ENCODE results near the gene USP5.
"Not testable (repeated sequence)": the region's sequence is repeated elsewhere in the genome, so short reads cannot be mapped to it uniquely, and the experiment has no call there.

The USP5 gene

GRCh38 chr12:6867413-6868210 is 15.7 kb downstream of the USP5 start, which contains the start of gene TPI1:
TPI1 (plus strand) TSS chr12:6867531; CDS start chr12:6867567, 36 bp downstream.
- peak; percentile 98 for DNase-seq (ENCODE audit: low spot score)
- in situ Hi-C loops (cut with MboI; ENCODE audit: low sequenced_read_pairs, unreplicated experiment): no loop called here

GRCh38 chr12:6868211-6869048 is 16.5 kb downstream of the USP5 start:
- in situ Hi-C loops (cut with MboI; ENCODE audit: low sequenced_read_pairs, unreplicated experiment): no loop called here
- TF ChIP-seq CTCF (IDR thresholded peaks at IDR 0.05; ENCODE audit: borderline replicate concordance, control extremely low read depth, extremely low read depth, insufficient read depth, missing control alignments): no peak
- no peak for DNase-seq (ENCODE audit: low spot score)

More at GRCh38 chr12:6867413-6868210, 15.7 kb downstream of the USP5 start, which contains the start of gene TPI1:
- TF ChIP-seq CTCF (IDR thresholded peaks at IDR 0.05; ENCODE audit: borderline replicate concordance, control extremely low read depth, extremely low read depth, insufficient read depth, missing control alignments): no peak

- in situ Hi-C loops (cut with MboI; ENCODE audit: low sequenced_read_pairs, unreplicated experiment): no loop called here
- peak; percentile 80 for TF ChIP-seq CTCF (IDR thresholded peaks at IDR 0.05; ENCODE audit: borderline replicate concordance, control extremely low read depth, extremely low read depth, insufficient read depth, missing control alignments)
- peak; percentile 75 for DNase-seq (ENCODE audit: low spot score)
These were observed 17.4 kb downstream of the USP5 start for GRCh38 chr12:6869049-6870021.

GRCh38 chr12:6870304-6870703 is 18.4 kb downstream of the USP5 start:
- in situ Hi-C loops (cut with MboI; ENCODE audit: low sequenced_read_pairs, unreplicated experiment); DNase-seq (ENCODE audit: low spot score): not testable (repeated sequence)

- in situ Hi-C loops (cut with MboI; ENCODE audit: low sequenced_read_pairs, unreplicated experiment): no loop called here
- TF ChIP-seq CTCF (IDR thresholded peaks at IDR 0.05; ENCODE audit: borderline replicate concordance, control extremely low read depth, extremely low read depth, insufficient read depth, missing control alignments): no peak
- peak; percentile 60 for DNase-seq (ENCODE audit: low spot score)
These were observed 19.4 kb downstream of the USP5 start for GRCh38 chr12:6871052-6871957.

Data from GM13976 (cell line).